IPS DF 4.7 (cell line): ENCODE results near the gene TRAPPC10.

Experiments
- DNase-seq: peaks from one replicate; pipeline ENCODE4 v3.0.0-alpha.2; 2013; ENCODE audit warnings: low spot score; ENCODE audit errors: extremely low read depth

The TRAPPC10 gene, protein sequence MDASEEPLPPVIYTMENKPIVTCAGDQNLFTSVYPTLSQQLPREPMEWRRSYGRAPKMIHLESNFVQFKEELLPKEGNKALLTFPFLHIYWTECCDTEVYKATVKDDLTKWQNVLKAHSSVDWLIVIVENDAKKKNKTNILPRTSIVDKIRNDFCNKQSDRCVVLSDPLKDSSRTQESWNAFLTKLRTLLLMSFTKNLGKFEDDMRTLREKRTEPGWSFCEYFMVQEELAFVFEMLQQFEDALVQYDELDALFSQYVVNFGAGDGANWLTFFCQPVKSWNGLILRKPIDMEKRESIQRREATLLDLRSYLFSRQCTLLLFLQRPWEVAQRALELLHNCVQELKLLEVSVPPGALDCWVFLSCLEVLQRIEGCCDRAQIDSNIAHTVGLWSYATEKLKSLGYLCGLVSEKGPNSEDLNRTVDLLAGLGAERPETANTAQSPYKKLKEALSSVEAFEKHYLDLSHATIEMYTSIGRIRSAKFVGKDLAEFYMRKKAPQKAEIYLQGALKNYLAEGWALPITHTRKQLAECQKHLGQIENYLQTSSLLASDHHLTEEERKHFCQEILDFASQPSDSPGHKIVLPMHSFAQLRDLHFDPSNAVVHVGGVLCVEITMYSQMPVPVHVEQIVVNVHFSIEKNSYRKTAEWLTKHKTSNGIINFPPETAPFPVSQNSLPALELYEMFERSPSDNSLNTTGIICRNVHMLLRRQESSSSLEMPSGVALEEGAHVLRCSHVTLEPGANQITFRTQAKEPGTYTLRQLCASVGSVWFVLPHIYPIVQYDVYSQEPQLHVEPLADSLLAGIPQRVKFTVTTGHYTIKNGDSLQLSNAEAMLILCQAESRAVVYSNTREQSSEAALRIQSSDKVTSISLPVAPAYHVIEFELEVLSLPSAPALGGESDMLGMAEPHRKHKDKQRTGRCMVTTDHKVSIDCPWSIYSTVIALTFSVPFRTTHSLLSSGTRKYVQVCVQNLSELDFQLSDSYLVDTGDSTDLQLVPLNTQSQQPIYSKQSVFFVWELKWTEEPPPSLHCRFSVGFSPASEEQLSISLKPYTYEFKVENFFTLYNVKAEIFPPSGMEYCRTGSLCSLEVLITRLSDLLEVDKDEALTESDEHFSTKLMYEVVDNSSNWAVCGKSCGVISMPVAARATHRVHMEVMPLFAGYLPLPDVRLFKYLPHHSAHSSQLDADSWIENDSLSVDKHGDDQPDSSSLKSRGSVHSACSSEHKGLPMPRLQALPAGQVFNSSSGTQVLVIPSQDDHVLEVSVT

DNA sequence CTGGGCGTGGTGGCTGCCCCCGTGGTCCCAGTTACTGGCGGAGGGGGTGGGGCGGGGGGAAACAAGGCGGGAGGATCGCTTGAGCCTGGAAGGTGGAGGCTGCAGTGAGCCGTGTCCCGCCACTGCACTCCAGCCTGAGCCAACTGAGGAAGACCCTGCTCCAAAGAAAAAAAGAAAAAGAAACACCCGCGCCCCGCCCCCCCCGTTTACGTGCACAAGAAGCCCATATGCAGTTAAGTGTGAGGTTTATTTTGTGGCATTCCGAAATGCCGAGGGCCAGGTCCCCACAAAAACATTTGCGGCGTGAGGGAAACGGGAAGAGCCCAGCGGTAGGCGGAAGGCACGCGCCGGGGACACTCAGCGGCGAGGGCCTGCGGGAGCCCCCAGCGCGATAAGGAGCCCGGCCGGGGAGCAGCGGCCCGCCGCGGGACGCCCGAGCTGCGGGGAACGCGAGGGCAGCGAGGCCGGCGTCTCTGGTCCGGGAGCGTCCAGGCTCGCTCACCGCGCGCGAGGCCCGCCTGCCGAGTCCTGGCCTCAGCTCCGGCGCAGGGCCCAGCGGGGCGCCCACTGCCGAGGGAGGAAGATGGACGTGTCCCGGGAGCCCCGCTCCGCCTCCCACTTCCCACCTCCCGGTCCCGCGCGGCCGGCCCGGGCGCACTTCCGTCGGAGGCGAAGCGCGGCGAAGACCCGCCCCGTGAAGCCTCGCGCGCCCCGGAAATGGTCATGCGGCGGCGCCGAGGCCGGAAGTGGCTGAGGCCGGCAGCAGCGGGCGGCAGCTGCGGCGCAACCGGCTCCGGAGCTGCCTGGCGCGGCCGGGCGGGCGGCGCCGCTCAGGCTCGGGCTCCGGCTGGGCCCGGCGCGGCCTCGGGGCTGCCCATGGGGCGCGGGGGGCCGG, at the start of gene TRAPPC10:
TRAPPC10 (plus strand) TSS at position 731 of the 895 bp plus-strand sequence. CDS start 185 bp downstream, outside the sequence.
- DNase-seq, result no peak

DNA sequence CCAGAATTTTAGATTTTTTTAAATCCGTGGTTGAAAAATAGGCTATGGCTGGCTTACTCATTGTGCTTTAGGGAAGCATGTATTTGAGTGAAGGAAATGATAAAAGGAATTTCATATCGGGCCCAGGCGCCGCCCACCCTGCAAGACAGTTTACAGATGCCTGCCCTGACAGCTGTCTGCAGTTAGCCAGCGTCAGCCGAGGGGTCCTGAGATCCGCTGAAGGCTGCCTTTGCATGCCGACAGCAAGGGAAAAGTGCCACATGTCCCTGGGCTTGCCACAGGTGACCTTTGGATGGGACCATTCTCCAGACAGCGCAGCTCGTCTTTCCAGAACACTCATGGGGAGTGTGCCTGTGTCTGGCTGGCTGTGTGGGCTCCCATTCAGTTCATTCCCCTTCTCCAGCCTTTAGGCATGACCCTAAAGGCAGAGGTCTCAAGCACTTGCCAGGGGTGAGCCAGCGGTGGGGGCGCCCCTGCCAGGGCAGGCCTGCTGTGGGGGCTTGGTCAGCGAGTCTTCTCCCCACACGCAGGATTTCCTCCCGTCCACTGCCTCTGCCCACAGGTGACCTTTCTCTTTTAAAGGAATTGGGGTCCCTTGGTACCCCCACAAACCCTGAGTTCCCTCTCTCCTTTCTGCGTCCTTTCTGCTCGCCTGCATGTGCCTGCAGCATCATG, 46.1 kb upstream of the TRAPPC10 start:
- no peak for DNase-seq

DNA sequence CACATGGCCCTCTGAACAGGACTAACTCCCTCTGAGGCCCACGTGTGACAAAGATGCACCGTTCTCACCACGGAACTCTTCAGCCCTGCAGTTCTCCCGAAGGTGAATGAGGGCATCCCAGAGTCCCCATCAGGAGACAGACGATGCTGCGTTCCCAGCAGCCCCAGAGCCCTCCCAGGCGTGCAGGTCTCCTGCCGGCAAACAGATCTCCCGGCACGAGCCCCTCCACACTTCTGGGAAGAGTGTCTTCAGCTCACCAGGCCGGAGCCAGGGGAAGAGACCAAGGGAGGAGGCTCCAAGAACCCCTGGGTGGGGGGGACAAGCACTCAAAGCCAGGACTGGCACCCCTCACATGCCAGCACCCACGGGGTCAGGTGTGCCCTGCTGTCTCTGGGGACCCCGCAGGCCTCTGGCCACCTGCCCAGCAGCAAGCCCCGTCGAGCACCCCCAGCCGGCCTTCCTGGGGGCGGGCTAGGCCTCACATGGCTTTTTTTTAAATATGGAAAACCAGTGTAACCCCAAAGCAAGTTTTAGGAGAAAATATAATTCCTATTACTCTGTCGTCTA, 45.1 kb upstream of the TRAPPC10 start:
- no peak for DNase-seq

DNA sequence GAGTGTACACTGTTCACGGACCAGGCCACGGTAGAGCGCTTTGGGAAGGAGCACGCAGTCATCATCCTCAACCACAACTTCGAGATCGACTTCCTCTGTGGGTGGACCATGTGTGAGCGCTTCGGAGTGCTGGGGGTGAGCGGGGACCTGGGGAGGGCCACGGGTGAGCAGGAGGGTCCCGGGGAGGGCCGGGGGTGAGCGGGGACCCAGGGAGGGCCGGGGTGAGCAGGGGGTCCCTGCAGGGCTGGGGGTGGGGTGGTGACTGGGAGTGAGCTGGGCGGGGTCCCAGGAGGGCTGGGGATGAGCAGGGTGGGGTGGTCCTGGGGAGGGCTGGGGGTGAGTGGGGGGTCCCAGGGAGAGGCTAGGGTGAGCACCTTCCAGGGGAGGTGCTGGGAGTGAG, 44.1 kb upstream of the TRAPPC10 start:
- no peak for DNase-seq

DNA sequence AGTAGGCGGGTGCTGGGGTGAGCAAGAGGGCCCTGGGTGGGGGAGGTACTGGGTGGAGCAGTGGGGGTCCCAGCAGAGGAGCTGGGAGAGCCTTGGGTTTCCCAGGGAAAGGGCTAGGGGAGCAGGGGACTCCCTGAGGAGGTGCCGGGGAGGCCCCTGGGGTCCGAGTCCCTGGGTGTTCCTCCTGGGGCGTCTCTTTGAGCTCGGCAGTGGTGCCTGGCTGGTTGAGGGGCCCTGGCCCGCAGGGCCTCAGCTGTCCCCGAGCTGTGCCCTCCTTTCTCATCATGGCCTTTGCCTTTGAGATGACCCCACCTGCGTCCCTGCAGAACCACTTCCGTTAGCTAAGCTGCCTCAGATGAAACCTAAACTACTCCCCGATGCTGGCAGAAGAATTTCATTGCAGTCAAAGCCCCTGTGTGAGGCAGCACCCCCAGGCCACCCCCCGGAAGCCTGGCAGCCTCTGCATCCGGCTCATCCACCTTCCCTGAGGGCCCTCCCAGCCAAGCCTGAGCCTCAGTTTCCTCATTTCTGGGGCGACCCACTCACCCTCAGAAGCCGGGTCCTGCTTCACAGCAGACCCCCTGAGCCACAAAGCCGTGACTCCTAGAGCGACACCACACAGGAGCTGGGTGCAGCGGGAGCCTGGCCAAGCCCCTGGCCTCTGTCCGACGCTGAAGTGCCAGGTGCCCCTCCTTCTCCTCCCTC, 43.5 kb upstream of the TRAPPC10 start:
- no peak for DNase-seq

DNA sequence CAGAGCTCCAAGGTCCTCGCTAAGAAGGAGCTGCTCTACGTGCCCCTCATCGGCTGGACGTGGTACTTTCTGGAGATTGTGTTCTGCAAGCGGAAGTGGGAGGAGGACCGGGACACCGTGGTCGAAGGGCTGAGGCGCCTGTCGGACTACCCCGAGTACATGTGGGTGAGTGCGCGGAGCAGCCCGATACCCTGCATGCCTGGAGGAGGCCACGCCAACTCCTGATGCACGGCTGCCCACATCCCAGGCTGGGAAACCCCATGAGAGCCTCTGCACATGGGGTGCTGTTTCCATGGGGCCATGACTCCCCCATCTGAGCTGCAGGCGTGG, 43.0 kb upstream of the TRAPPC10 start:
- DNase-seq, result no peak

DNA sequence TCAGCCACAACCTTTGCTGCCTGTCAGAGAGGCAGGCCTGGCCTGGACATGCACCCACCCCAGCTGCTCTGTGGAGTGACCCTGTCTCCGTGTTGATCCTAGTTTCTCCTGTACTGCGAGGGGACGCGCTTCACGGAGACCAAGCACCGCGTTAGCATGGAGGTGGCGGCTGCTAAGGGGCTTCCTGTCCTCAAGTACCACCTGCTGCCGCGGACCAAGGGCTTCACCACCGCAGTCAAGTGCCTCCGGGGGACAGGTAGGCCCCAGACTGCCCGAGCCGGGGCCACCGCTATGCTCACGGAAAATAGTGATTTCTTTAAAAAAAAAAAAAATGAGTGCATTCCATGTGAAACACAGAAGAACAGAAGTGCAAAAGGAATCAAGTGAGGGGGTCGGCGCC, 41.6 kb upstream of the TRAPPC10 start:
- DNase-seq, result no peak

DNA sequence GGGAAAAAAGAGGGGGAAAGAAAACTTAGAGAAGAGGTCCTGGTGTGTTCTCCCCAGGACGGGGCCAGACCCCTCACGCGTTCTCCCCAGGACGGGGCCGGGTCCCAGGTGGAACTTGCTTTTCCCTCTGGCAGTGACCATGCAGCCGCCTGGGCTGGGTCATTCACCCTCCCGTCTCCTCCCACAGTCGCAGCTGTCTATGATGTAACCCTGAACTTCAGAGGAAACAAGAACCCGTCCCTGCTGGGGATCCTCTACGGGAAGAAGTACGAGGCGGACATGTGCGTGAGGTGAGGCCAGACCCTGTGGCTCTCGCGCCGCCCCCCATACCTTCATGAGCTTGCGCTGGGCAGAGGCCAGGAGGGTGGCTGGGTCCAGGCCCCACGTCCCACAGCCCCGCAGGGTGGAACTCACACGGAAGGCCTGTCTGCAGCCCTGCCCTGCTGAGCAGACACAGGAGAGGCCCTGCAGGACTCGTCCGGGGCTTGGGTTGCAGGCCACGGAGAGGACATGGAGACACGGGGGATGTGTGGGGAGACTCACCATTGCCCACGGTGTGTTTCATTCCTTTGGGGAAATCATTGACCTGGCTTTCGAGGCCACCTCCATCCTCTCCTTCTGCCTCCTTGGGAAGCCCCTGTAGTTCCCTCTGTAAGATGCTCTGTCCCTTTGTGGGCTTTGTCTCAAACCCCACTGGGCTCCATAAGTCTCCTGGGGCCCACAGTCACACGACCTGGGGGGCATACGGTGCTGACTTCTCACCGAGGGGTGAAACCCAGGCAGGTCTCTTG, 40.7 kb upstream of the TRAPPC10 start:
- DNase-seq, result no peak

DNA sequence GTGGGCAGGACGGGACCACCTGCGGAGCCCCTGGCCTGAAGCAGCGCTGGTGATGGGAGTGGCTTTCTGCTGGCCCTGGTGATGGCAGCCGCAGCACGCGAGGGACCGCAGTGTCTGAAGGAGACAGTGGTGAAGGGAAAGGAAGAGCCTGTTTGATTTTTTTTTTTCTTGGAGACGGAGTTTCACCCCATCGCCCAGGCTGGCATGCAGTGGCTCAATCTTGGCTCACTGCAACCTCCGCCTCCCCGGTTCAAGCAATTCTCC, 40.2 kb upstream of the TRAPPC10 start:
- DNase-seq, result no peak

DNA sequence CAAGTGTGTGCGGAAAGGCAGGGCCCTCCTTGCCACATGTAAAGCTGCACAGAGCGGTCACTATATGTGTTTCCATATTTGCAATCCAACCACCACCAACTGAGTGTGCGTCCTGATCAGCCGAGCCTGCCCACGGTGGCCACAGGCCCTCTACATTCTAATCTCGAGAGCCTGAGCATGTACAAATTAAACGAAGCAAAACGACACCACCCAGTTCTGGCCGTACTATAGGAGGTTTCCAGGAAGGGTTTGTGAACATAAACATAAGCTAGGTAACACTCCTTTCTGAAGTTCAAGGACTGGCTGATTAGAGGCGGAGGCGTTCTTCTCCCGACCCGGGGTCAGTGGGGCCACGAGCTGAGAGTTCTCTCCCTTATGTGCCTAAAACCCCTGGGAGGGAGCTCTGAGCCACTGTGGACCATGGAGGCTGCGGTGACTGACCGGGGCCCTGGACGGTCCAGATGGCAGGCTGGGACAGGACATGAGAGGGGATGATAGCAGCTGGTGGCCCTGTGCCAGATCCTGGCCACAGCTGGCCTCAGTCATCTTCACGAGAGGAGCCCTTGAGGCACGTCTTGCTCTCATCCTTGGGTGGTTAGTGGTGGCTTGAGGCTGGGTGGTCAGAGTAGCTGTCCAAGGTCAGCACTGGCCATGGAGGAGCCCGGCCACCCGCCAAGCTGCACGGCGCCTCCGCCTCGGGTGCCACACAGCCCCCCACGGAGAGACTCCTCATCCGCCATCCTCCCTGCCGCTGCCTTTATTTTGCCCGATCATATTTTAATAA, 39.1 kb upstream of the TRAPPC10 start:
- no peak for DNase-seq

DNA sequence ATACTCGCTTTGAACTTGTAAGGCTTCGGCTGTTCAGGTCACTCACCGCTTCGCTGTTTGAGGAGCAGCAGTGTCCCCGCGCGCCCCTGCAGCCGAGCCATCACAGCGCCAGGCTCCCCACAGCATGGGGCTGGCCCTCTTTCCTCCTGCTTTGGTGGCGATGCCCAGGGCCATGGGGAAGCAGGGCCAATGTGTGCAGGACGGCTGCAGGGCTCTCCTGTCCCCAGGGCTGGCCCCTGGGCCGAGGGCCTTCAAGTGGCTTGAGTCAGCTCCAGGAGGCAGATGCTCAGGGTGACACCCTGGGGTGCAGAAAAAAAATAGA, 38.5 kb upstream of the TRAPPC10 start:
- no peak for DNase-seq

DNA sequence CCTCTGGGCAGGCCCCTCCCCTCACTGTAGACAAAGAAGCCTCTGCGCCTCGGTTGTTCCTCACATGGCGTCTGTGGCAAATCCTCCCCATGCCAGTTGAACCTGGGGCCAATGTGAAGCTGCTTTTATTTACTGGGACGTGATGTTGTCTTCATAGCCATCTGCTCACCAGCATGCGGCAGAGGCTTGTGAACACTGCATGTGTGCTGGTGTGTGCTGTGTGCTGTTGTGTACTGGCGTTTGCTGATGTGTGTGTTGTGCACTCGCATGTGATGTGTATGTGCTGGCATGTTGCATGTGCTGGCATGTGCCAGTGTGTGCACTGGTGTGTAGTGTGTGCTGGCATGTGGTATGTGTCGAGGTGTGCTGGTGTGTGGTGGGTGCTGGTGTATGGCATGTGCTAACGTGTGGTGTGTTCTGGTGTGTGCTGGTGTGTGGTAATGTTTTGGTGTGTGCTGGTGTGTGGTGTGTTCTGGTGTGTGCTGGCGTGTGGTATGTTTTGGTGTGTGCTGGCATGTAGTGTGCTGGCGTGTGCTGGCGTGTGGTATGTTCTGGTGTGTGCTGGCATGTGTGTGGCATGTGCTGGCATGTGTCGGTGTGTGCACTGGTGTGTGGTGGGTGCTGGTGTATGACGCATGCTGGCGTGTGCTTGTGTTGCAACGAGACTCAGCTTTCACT, 37.2 kb upstream of the TRAPPC10 start:
- DNase-seq, result no peak

DNA sequence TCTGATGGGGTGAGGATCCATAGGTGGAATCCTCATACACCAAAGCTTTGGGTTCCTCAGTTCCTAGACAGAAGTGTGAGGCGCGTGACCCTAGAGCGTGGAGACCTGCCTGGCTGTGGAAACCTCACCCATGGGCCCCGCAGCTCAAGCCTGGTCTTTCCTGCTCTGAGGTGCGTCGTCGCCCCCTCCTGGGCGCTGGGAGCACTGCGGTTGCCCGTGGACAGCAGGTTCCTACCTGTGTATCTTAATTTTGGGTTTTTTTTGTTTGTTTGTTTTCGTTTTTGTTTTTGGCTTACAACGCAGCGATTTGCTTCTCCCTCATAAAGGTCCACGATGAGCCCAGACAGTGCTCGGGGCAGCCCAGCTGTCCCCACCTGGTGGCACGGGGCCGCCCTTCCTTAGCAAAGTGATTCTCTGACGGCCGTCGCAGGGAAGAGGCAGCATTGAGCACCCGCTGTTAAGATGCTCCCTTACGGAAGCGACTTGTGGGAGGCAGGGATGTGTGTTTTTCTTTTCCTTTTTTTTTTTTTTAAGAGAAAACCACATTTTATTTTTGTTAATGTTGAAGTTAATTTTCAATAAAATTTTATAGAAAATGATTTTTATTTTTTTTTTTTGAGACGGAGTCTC, 36.5 kb upstream of the TRAPPC10 start:
- DNase-seq, result peak; percentile 36

DNA sequence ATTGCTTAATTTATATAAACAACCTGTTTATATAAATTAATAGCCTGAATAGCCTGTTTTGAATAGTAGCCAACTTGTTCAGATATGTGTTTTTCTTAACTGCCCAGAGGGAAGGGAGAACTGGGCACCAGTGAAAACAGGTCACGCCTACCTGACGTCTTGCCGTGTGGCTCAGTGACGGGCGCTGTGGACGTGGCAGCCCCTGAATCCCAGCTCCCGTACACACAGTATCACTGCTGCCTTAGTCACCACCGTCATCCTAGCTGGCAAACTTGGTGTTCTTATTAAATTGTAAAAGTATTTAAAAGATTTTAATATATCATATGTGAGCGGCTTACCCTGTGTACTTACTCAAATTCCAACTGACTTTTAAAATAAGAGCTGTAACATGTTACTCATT, 35.4 kb upstream of the TRAPPC10 start:
- no peak for DNase-seq

DNA sequence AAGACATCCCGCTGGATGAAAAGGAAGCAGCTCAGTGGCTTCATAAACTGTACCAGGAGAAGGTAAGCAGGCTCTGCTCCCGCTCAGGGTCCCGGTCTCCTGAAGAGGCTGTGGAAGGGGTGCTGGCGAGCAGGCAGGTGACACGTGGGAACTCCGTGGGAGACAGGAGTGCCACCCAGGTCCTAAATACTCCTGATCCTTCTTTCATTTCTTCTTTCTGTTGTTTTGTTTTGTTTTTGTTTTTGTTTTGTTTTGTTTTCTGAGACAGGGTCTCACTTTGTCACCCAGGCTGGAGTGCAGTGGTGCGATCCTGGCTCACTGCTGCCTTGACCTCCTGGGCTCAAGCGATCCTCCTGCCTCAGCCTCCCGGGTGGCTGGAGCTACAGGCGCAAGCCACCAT, 34.0 kb upstream of the TRAPPC10 start:
- DNase-seq, result no peak

DNA sequence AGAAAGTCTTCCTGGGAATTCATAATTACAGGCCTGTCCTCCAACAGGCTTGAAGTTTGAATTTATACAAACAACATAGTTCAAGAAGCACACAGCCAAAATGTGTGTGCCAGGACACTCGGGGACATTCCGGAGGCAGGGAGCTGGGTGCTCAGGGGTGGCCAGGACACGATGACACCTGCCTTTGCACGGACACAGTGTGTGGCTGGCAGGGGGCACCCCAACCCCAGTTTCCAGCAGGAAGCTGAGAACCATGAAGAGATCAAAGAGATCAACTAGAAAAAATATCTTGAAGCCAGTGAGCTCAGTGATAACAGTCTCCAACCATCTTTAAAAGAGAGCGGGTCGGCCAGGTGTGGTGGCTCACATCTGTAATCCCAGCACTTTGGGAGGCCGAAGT, 32.5 kb upstream of the TRAPPC10 start:
- DNase-seq, result no peak
